ENCODE data around the gene LRRK1. TPM values are rescaled to one million over a fixed set of nuclear protein-coding genes. Genes with fewer than 3 reads are reported as not detected.

Gene LRRK1
- total RNA-seq, 2 donors from 2014 or later = 18.6 to 20.3 TPM

GRCh38 chr15:100986158-100986896 lies 67.2 kb downstream of the LRRK1 start:
- TF ChIP-seq CTCF (IDR thresholded peaks at IDR 0.05) (no peak), POLR2A (IDR thresholded peaks at IDR 0.05) (no peak), POLR2AphosphoS5 (IDR thresholded peaks at IDR 0.05) (no peak)
- DNase-seq (ENCODE audit: low spot score) = no peak
- WGBS = 32% methylated on average over 6 of the region's 6 CpGs
- H3K4me1 ChIP-seq (replicated peaks) = peaks cover 3% of the 10 kb centered on the region
- intact Hi-C loops (cut with DNase I) = no loop called here
- H3K27me3 ChIP-seq (replicated peaks; ENCODE audit: insufficient read depth) = no peaks in the 10 kb centered on the region
- H3K36me3 ChIP-seq = no peaks in the 10 kb centered on the region
- no peak overlapping the region for H3K4me3 ChIP-seq
- H3K9me3 ChIP-seq = no peaks in the 10 kb centered on the region
- no peak overlapping the region for H3K27ac ChIP-seq

- TF ChIP-seq CTCF (IDR thresholded peaks at IDR 0.05) = no peak
- TF ChIP-seq POLR2AphosphoS5 (IDR thresholded peaks at IDR 0.05) = no peak
- no peak for TF ChIP-seq POLR2A (IDR thresholded peaks at IDR 0.05)
- intact Hi-C loops (cut with DNase I) = no loop called here
- H3K36me3 ChIP-seq = no peaks in the 10 kb centered on the region
- no peak for DNase-seq (ENCODE audit: low spot score)
- no peak overlapping the region for H3K4me3 ChIP-seq
- H3K27me3 ChIP-seq (replicated peaks; ENCODE audit: insufficient read depth) = no peaks in the 10 kb centered on the region
- 79% methylated on average over 4 of the region's 4 CpGs for WGBS
- H3K27ac ChIP-seq = no peak overlapping the region
- no peaks in the 10 kb centered on the region for H3K9me3 ChIP-seq
- peaks cover 3% of the 10 kb centered on the region for H3K4me1 ChIP-seq (replicated peaks)
These were observed 68.0 kb downstream of the LRRK1 start for GRCh38 chr15:100987143-100987542.

- DNase-seq (ENCODE audit: low spot score) = no peak
- no peaks in the 10 kb centered on the region for H3K9me3 ChIP-seq
- H3K4me3 ChIP-seq = no peak overlapping the region
- no peaks in the 10 kb centered on the region for H3K27me3 ChIP-seq (replicated peaks; ENCODE audit: insufficient read depth)
- H3K27ac ChIP-seq = no peak overlapping the region
- no peaks in the 10 kb centered on the region for H3K36me3 ChIP-seq
- no peak for TF ChIP-seq POLR2A (IDR thresholded peaks at IDR 0.05)
- no peak for TF ChIP-seq POLR2AphosphoS5 (IDR thresholded peaks at IDR 0.05)
- TF ChIP-seq CTCF (IDR thresholded peaks at IDR 0.05) = no peak
- peaks cover 3% of the 10 kb centered on the region for H3K4me1 ChIP-seq (replicated peaks)
- intact Hi-C loops (cut with DNase I) = no loop called here
- 97% methylated on average over 5 of the region's 5 CpGs for WGBS
These were observed 69.1 kb downstream of the LRRK1 start for GRCh38 chr15:100988297-100988696.

- H3K9me3 ChIP-seq = no peaks in the 10 kb centered on the region
- no peak overlapping the region for H3K27ac ChIP-seq
- H3K27me3 ChIP-seq (replicated peaks; ENCODE audit: insufficient read depth) = no peaks in the 10 kb centered on the region
- intact Hi-C loops (cut with DNase I) = no loop called here
- DNase-seq (ENCODE audit: low spot score) = no peak
- WGBS = 91% methylated on average over 3 of the region's 3 CpGs
- H3K4me1 ChIP-seq (replicated peaks) = peaks cover 3% of the 10 kb centered on the region
- H3K36me3 ChIP-seq = no peaks in the 10 kb centered on the region
- no peak overlapping the region for H3K4me3 ChIP-seq
- TF ChIP-seq POLR2A (IDR thresholded peaks at IDR 0.05) (no peak), POLR2AphosphoS5 (IDR thresholded peaks at IDR 0.05) (no peak), CTCF (IDR thresholded peaks at IDR 0.05) (no peak)
These were observed 69.7 kb downstream of the LRRK1 start for GRCh38 chr15:100988857-100989256.

All from prostate gland (tissue), 2 donors.